ENCODE results near the gene RASGRF2. TPM values are rescaled to one million over a fixed set of nuclear protein-coding genes. Genes with fewer than 3 reads are reported as not detected.

The RASGRF2 gene
- polyA plus RNA-seq, 2 of the 4 experiments (the other 2 are of a cell fraction): 1.4 to 2.1 TPM

DNA sequence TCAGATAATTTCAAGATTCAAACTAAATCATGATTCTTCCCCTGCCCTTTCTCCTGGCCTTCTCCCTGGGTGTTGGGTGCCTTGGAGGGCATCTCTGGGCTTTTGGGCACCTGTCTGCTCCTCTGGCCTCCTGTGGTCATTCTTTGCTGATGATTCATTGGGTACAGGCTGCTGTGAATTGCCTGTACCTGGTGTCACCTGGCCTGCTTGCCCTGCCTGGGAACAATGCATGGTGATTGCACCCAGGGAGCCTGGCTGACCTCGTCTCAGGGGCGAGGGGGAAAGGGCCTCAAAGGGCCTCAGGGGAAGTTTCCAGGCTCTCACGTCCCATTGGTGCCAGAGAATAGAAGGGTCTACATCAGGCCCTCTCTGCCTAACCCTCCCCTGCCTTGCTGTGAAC lies 252.9 kb downstream of the RASGRF2 start:
- DNase-seq (ENCODE audit: low read depth in 1 of 2, low spot score in 1 of 2) (no peak), ATAC-seq (no peak), FAIRE-seq (no peak)
- Histone ChIP-seq H3K4me1 (no peaks in the 10 kb centered on the region), H3K4me2 (no peak overlapping the region), H3K4me3 (no peak overlapping the region), H3K9me3 (no peaks in the 10 kb centered on the region), H3K27ac (no peak overlapping the region)
- POLR2A ChIA-PET: no interaction called here
- CTCF ChIA-PET: interaction anchor here (0.7 to 2.2 kb wide), 2 partner anchors 18 to 86 kb away, joined by 3 to 7 read pairs; no protein-coding TSS in a partner anchor
- TF ChIP-seq, protein P1, sequence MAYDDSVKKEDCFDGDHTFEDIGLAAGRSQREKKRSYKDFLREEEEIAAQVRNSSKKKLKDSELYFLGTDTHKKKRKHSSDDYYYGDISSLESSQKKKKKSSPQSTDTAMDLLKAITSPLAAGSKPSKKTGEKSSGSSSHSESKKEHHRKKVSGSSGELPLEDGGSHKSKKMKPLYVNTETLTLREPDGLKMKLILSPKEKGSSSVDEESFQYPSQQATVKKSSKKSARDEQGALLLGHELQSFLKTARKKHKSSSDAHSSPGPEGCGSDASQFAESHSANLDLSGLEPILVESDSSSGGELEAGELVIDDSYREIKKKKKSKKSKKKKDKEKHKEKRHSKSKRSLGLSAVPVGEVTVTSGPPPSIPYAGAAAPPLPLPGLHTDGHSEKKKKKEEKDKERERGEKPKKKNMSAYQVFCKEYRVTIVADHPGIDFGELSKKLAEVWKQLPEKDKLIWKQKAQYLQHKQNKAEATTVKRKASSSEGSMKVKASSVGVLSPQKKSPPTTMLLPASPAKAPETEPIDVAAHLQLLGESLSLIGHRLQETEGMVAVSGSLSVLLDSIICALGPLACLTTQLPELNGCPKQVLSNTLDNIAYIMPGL (CRISPR knock-in tag; IDR thresholded peaks at IDR 0.05; ENCODE audit: borderline replicate concordance): no peak
- TF ChIP-seq CBX2 (IDR thresholded peaks at IDR 0.05; ENCODE audit: borderline replicate concordance, low read depth) (no peak), HDAC2 (IDR thresholded peaks at IDR 0.05) (no peak), GATA3 (IDR thresholded peaks at IDR 0.05; ENCODE audit: borderline replicate concordance) (no peak), ZC3H11A (IDR thresholded peaks at IDR 0.05) (no peak), HEYL (CRISPR knock-in tag; IDR thresholded peaks at IDR 0.05) (no peak), CEBPB (IDR thresholded peaks at IDR 0.05) (no peak)
- TF ChIP-seq, protein P2, sequence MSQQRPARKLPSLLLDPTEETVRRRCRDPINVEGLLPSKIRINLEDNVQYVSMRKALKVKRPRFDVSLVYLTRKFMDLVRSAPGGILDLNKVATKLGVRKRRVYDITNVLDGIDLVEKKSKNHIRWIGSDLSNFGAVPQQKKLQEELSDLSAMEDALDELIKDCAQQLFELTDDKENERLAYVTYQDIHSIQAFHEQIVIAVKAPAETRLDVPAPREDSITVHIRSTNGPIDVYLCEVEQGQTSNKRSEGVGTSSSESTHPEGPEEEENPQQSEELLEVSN (IDR thresholded peaks at IDR 0.05; ENCODE audit: borderline replicate concordance, low read depth): no peak
- WGBS (ENCODE audit: missing lambda C conversion rate): 85% methylated on average over 3 of the region's 3 CpGs

DNA sequence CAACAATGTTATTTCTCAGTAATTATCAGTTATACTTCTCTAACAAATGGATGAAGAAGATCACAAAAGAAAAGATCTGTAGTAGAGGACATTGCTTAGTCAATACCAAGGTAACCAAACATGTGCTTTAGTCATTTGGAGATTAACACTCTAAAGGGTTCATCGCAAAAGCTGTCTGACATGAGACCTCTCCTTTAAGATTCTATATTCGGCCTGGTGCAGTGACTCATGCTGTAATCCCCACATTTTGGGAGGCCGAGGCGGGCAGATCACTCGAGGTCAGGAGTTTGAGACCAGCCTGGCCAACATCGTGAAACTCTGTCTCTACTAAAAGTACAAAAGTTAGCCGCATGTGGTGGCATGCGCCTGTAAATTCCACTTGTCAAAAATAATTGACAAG lies 254.7 kb downstream of the RASGRF2 start:
- ChIA-PET CTCF (no interaction called here), POLR2A (no interaction called here)
- TF ChIP-seq ZSCAN20 (CRISPR knock-in tag; IDR thresholded peaks at IDR 0.05): no peak
- no peak for TF ChIP-seq EHMT2 (IDR thresholded peaks at IDR 0.05; ENCODE audit: low read depth)
- no peak for TF ChIP-seq ZNF302 (CRISPR knock-in tag; IDR thresholded peaks at IDR 0.05)
- no peak for TF ChIP-seq RFX5 (IDR thresholded peaks at IDR 0.05)
- no peak for TF ChIP-seq NFE2L2 (conservative IDR thresholded peaks at IDR 0.05; ENCODE audit: low read length)
- no peak for TF ChIP-seq MYC (IDR thresholded peaks at IDR 0.05; ENCODE audit: borderline replicate concordance, low read length)
- no peak for TF ChIP-seq ZFP36 (IDR thresholded peaks at IDR 0.05; ENCODE audit: borderline replicate concordance, partially characterized antibody)
- TF ChIP-seq, protein P3, sequence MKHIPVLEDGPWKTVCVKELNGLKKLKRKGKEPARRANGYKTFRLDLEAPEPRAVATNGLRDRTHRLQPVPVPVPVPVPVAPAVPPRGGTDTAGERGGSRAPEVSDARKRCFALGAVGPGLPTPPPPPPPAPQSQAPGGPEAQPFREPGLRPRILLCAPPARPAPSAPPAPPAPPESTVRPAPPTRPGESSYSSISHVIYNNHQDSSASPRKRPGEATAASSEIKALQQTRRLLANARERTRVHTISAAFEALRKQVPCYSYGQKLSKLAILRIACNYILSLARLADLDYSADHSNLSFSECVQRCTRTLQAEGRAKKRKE (CRISPR knock-in tag; IDR thresholded peaks at IDR 0.05; ENCODE audit: low read depth): no peak
- TF ChIP-seq POLR2AphosphoS2 (conservative IDR thresholded peaks at IDR 0.05; ENCODE audit: low read length): no peak
- no peak for TF ChIP-seq HEYL (CRISPR knock-in tag; IDR thresholded peaks at IDR 0.05)
- FAIRE-seq (no peak), ATAC-seq (no peak), DNase-seq (ENCODE audit: low read depth in 1 of 2, low spot score in 1 of 2) (no peak)
- Histone ChIP-seq H3K4me2 (no peak overlapping the region), H3K27ac (no peak overlapping the region), H3K4me3 (no peak overlapping the region), H3K9me3 (no peaks in the 10 kb centered on the region), H3K4me1 (no peaks in the 10 kb centered on the region)
- WGBS (ENCODE audit: missing lambda C conversion rate): 72% methylated on average over 8 of the region's 8 CpGs

DNA sequence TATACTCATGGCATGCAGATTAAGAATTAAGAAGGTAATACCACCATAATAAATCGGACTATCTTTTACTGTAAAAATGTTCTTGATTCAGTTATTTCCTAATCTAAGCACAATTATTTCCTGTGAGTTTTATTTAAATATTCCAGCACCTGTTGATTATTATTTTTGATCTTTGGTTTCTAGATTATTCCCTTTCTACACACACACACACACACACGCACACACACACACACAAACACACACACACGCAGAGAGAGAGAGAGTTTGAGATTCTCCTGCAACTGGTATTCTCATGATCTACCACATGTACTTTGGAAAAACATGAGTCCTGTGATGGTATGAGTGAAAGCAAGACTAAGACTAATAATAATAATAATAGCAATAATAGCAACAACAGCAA lies 256.0 kb downstream of the RASGRF2 start:
- CTCF ChIA-PET: interaction anchor here (0.8 kb wide), 1 partner anchor 21 kb away, joined by 4 read pairs; no protein-coding TSS in a partner anchor
- Histone ChIP-seq H3K4me1 (no peaks in the 10 kb centered on the region), H3K4me3 (no peak overlapping the region), H3K27ac (no peak overlapping the region), H3K9me3 (no peaks in the 10 kb centered on the region), H3K4me2 (no peak overlapping the region)
- FAIRE-seq (no peak), ATAC-seq (no peak), DNase-seq (ENCODE audit: low read depth in 1 of 2, low spot score in 1 of 2) (no peak)
- 57% methylated on average over 3 of the region's 3 CpGs for WGBS (ENCODE audit: missing lambda C conversion rate)
- POLR2A ChIA-PET: no interaction called here
- TF ChIP-seq, protein P2 (IDR thresholded peaks at IDR 0.05; ENCODE audit: borderline replicate concordance, low read depth): no peak
- TF ChIP-seq NPAS2 (CRISPR knock-in tag; IDR thresholded peaks at IDR 0.05; ENCODE audit: borderline replicate concordance) (no peak), CEBPB (IDR thresholded peaks at IDR 0.05) (no peak), RNF2 (IDR thresholded peaks at IDR 0.05; ENCODE audit: borderline replicate concordance, low read depth) (no peak), ZNF302 (CRISPR knock-in tag; IDR thresholded peaks at IDR 0.05) (no peak), HDAC2 (IDR thresholded peaks at IDR 0.05) (no peak), RCOR1 (IDR thresholded peaks at IDR 0.05; ENCODE audit: low read depth, low read length) (no peak), CBX8 (IDR thresholded peaks at IDR 0.05) (no peak), GATA3 (IDR thresholded peaks at IDR 0.05; ENCODE audit: borderline replicate concordance) (no peak), KDM5A (IDR thresholded peaks at IDR 0.05) (no peak), BHLHE40 (IDR thresholded peaks at IDR 0.05; ENCODE audit: low read depth, low read length) (no peak), CHD2 (IDR thresholded peaks at IDR 0.05; ENCODE audit: low read length, partially characterized antibody) (no peak)
- TF ChIP-seq, protein P4, sequence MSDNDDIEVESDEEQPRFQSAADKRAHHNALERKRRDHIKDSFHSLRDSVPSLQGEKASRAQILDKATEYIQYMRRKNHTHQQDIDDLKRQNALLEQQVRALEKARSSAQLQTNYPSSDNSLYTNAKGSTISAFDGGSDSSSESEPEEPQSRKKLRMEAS (IDR thresholded peaks at IDR 0.05): no peak
- TF ChIP-seq, protein P5, sequence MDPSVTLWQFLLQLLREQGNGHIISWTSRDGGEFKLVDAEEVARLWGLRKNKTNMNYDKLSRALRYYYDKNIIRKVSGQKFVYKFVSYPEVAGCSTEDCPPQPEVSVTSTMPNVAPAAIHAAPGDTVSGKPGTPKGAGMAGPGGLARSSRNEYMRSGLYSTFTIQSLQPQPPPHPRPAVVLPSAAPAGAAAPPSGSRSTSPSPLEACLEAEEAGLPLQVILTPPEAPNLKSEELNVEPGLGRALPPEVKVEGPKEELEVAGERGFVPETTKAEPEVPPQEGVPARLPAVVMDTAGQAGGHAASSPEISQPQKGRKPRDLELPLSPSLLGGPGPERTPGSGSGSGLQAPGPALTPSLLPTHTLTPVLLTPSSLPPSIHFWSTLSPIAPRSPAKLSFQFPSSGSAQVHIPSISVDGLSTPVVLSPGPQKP (IDR thresholded peaks at IDR 0.05; ENCODE audit: low read depth, low read length): no peak
- TF ChIP-seq, protein P3 (CRISPR knock-in tag; IDR thresholded peaks at IDR 0.05; ENCODE audit: low read depth): no peak
- TF ChIP-seq, protein P6, sequence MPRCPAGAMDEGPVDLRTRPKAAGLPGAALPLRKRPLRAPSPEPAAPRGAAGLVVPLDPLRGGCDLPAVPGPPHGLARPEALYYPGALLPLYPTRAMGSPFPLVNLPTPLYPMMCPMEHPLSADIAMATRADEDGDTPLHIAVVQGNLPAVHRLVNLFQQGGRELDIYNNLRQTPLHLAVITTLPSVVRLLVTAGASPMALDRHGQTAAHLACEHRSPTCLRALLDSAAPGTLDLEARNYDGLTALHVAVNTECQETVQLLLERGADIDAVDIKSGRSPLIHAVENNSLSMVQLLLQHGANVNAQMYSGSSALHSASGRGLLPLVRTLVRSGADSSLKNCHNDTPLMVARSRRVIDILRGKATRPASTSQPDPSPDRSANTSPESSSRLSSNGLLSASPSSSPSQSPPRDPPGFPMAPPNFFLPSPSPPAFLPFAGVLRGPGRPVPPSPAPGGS (IDR thresholded peaks at IDR 0.05): no peak

Data from A549 (cell line).